Breast epithelium (tissue), 3 donors: ENCODE data around the gene STRIT1.

Experiments used
- POLR2A ChIP-seq: fragments of 450-650 bp; IDR thresholded peaks from one replicate; pipeline ENCODE4 v1.6.1; 2016; ENCODE audit warnings: antibody characterized with exemption, mild to moderate bottlenecking, moderate library complexity
- TF ChIP-seq, protein P1 (sequence below), 3 donors: fragments of 450-650 bp; IDR thresholded peaks; one replicate each; pipeline ENCODE4 v1.5.1; 2016 to 2017; ENCODE audit warnings: antibody characterized with exemption in 3 of 3, mild to moderate bottlenecking in 3 of 3, moderate library complexity in 3 of 3

DNA sequence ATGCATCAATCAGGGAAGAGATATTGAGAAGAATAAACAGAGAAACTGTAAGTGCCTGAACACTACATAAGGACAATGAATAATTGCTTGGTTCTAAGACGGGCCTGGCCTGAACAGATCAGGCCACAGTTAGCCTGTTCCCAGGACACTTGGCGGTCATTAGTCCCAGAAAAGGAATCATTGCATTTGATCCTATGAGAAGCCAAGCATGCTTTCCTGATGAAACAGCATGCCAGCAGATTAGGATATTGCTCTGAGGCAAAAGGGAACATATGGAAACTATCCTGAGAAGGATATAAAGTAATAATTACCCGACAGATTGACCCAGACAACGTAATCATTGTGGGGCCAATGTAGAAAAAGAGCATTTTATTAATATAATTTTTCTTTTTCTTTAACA lies 51.9 kb downstream of the STRIT1 start:
- TF ChIP-seq, protein P1, sequence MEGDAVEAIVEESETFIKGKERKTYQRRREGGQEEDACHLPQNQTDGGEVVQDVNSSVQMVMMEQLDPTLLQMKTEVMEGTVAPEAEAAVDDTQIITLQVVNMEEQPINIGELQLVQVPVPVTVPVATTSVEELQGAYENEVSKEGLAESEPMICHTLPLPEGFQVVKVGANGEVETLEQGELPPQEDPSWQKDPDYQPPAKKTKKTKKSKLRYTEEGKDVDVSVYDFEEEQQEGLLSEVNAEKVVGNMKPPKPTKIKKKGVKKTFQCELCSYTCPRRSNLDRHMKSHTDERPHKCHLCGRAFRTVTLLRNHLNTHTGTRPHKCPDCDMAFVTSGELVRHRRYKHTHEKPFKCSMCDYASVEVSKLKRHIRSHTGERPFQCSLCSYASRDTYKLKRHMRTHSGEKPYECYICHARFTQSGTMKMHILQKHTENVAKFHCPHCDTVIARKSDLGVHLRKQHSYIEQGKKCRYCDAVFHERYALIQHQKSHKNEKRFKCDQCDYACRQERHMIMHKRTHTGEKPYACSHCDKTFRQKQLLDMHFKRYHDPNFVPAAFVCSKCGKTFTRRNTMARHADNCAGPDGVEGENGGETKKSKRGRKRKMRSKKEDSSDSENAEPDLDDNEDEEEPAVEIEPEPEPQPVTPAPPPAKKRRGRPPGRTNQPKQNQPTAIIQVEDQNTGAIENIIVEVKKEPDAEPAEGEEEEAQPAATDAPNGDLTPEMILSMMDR (IDR thresholded peaks at IDR 0.05): no peak
- no peak for TF ChIP-seq POLR2A
